ENCODE measurements around the gene SYK.

GRCh38 chr9:90898228-90898627 lies 96.6 kb downstream of the SYK start:
- TF ChIP-seq CTCF (IDR thresholded peaks at IDR 0.05) = peak; percentile 27; the same call in 1 of the 2 replicates
- no peak for TF ChIP-seq REST (IDR thresholded peaks at IDR 0.05; ENCODE audit: low read depth, low read length)
- TF ChIP-seq FOXM1 (IDR thresholded peaks at IDR 0.05; ENCODE audit: low read depth) = no peak
- TF ChIP-seq SIN3A (IDR thresholded peaks at IDR 0.05; ENCODE audit: borderline replicate concordance, low read depth, low read length) = no peak
- no peak for TF ChIP-seq CHD2 (IDR thresholded peaks at IDR 0.05; ENCODE audit: low read length, partially characterized antibody)
- TF ChIP-seq RAD21 (IDR thresholded peaks at IDR 0.05; ENCODE audit: low read length) = peak; percentile 30
- no peak for TF ChIP-seq JUND (IDR thresholded peaks at IDR 0.05)
- TF ChIP-seq EZH2phosphoT487 (IDR thresholded peaks at IDR 0.05; ENCODE audit: borderline replicate concordance, low read depth) = no peak
- TF ChIP-seq SMC3 (IDR thresholded peaks at IDR 0.05; ENCODE audit: low read depth, low read length) = no peak
- no peak for TF ChIP-seq USF2 (IDR thresholded peaks at IDR 0.05; ENCODE audit: borderline replicate concordance, low read depth, low read length)
- TF ChIP-seq PBX3 (IDR thresholded peaks at IDR 0.05) = no peak
